GM23248 (cell line): ENCODE data around the gene CHRM1. TPM values are rescaled to one million over a fixed set of nuclear protein-coding genes. Genes with fewer than 3 reads are reported as not detected.
A peak's percentile ranks its signal among the peaks of the same experiment; 100 is the strongest.

Experiments used
- DNase-seq: peaks from one replicate; pipeline ENCODE4 v3.0.0-alpha.2; 2015
- H2AFZ ChIP-seq: fragments of 200-600 bp; sonication (generic); 2 replicates; pipeline ENCODE4 v1.6.1; 2016; ENCODE audit warnings: antibody characterized with exemption
- H3F3A ChIP-seq: fragments of 200-600 bp; sonication (generic); 2 replicates; pipeline ENCODE4 v1.6.1; 2016; ENCODE audit warnings: mild to moderate bottlenecking, antibody characterized with exemption, mixed run types; ENCODE audit not compliant: insufficient read depth
- H3K27ac ChIP-seq: fragments of 200-600 bp; sonication (generic); 2 replicates; pipeline ENCODE4 v1.5.1; 2016; ENCODE audit warnings: mild to moderate bottlenecking
- H3K27me3 ChIP-seq: fragments of 200-600 bp; sonication (generic); replicated peaks from 2 replicates; pipeline ENCODE4 v1.6.1; 2016; ENCODE audit warnings: mild to moderate bottlenecking; ENCODE audit not compliant: insufficient read depth
- H3K36me3 ChIP-seq: fragments of 200-600 bp; sonication (generic); 2 replicates; pipeline ENCODE4 v1.6.1; 2016; ENCODE audit warnings: low read depth, mild to moderate bottlenecking
- H3K4me1 ChIP-seq: fragments of 200-600 bp; sonication (generic); 2 replicates; pipeline ENCODE4 v1.6.1; 2016; ENCODE audit warnings: mild to moderate bottlenecking; ENCODE audit not compliant: insufficient read depth
- H3K4me2 ChIP-seq: fragments of 200-600 bp; sonication (generic); one replicate; pipeline ENCODE4 v1.6.1; 2016; ENCODE audit warnings: mild to moderate bottlenecking; ENCODE audit not compliant: unreplicated experiment
- H3K4me3 ChIP-seq: fragments of 200-600 bp; sonication (generic); 2 replicates; pipeline ENCODE4 v1.5.1; 2016; ENCODE audit warnings: mild to moderate bottlenecking
- H3K79me2 ChIP-seq: fragments of 200-600 bp; sonication (generic); 2 replicates; pipeline ENCODE4 v1.6.1; 2016; ENCODE audit warnings: mild to moderate bottlenecking; ENCODE audit not compliant: insufficient read depth
- H3K9ac ChIP-seq: fragments of 200-600 bp; sonication (generic); 2 replicates; pipeline ENCODE4 v1.6.1; 2016; ENCODE audit warnings: mild to moderate bottlenecking
- H3K9me2 ChIP-seq: fragments of 200-600 bp; sonication (generic); 2 replicates; pipeline ENCODE4 v1.6.1; 2016; ENCODE audit warnings: mixed run types, mild to moderate bottlenecking, moderate library complexity; ENCODE audit not compliant: insufficient read depth
- H3K9me3 ChIP-seq: fragments of 200-600 bp; sonication (generic); one replicate; pipeline ENCODE4 v1.6.1; 2017; ENCODE audit warnings: low read depth
- H4K20me1 ChIP-seq: fragments of 200-600 bp; sonication (generic); 2 replicates; pipeline ENCODE4 v1.6.0; 2016; ENCODE audit not compliant: insufficient read depth
- EZH2 ChIP-seq: fragments of 200-600 bp; sonication (generic); IDR thresholded peaks from 2 replicates; pipeline ENCODE4 v1.6.1; 2018; ENCODE audit warnings: antibody characterized with exemption, mild to moderate bottlenecking; ENCODE audit not compliant: insufficient read depth, poor library complexity, severe bottlenecking
- EZH2phosphoT487 ChIP-seq: fragments of 200-600 bp; sonication (generic); IDR thresholded peaks from 2 replicates; pipeline ENCODE4 v1.6.1; 2018; ENCODE audit warnings: antibody characterized with exemption, moderate library complexity, mild to moderate bottlenecking, low read depth; ENCODE audit not compliant: insufficient read depth
- WGBS, 2 experiments: methylation state at CpG; one replicate each; pipeline ENCODE4 v1.1.6; 2015 to 2017; ENCODE audit warnings: low lambda C conversion rate in 2 of 2, low coverage in 1 of 2; ENCODE audit errors: missing lambda C conversion rate in 2 of 2; 5-methylcytosine and 5-hydroxymethylcytosine counted together
- in situ Hi-C: fragments of 300-500 bp; cut with MboI; formaldehyde crosslinking; loops from 2 replicates; pipeline ENCODE4 v1.15.0; 2020
- polyA plus RNA-seq: library from polyadenylated mRNA; unstranded; fragments of >200 nt; fragmentation: Nextera tagmentation; extraction: Ambion mirVana; gene quantifications from 2 replicates; pipeline ENCODE4 v1.2.1, GENCODE V29; 2016
- total RNA-seq: library from RNA; depleted of rRNA; stranded (reverse); fragments of >200 nt; shearing (Covaris generic); gene quantifications from 2 replicates; pipeline ENCODE4 v1.2.3, GENCODE V29; 2014

The CHRM1 gene
- total and polyA plus RNA-seq, 2 experiments from 2014 or later = not detected

DNA sequence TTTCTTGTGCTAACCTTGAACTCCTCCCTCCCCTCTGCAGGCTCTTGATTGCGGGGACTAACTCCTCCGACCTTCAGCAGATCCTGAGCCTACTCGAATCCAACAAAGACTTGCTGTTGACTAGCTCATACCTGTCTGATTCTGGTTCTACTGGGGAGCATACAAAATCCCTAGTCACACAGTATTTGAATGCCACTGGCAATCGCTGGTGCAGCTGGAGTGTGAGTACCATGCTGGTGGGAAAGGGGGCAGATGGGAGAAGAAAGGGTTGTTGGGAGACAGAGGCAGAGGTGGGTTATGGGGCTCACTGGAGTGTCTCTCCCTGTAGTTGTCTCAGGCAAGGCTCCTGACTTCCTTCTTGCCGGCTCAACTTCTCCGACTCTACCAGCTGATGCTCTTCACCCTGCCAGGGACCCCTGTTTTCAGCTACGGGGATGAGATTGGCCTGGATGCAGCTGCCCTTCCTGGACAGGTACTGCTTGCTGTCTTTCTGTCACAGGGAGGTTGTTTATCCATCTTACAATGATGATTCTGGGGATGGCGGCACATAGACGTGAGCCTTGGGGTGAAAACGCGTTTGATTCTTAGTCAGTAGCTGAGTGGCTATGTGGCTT is 35.9 kb downstream of the CHRM1 start:
- Histone ChIP-seq H3K4me1 (peaks cover 38% of the 10 kb centered on the region), H3K4me2 (peak overlapping the region; percentile 48), H3K36me3 (peaks cover 74% of the 10 kb centered on the region), H3K9me2 (no peaks in the 10 kb centered on the region), H4K20me1 (peaks cover 19% of the 10 kb centered on the region; the same call in 1 of the 2 replicates), H3F3A (peaks cover 79% of the 10 kb centered on the region), H3K79me2 (peaks cover 59% of the 10 kb centered on the region), H3K9ac (0 out of 2 replicates have a peak overlapping the region, but pooled peaks have one; percentile 100), H3K9me3 (no peaks in the 10 kb centered on the region), H3K4me3 (0 out of 2 replicates have a peak overlapping the region, but pooled peaks have one; percentile 9), H3K27me3 (no peaks in the 10 kb centered on the region), H3K27ac (no peak overlapping the region), H2AFZ (no peak overlapping the region)
- TF ChIP-seq EZH2phosphoT487 (no peak), EZH2 (no peak)
- DNase-seq = no peak
- 92 to 94% methylated on average over 11 of the region's 11 CpGs for WGBS, 2 experiments
- in situ Hi-C loops = no loop called here

DNA sequence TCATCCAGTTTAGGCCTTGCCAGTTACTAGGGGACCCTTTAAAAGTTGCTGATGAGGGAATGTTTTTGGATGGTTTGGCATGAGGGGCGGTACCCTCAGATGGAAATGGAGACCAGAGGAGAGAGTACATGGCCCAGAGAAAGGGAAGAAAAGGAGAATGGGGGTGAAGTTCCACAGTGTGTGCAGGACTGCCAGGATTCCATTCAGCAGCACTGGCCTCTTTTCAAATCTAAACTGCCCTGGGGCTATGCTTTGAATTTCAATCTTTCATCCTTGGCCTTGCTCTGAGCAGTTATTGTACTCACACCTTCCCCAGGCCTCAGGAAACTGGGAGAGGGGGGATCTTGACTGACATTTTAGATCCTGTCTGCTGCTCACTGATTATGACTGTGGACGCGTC is 37.5 kb downstream of the CHRM1 start:
- Histone ChIP-seq H2AFZ (no peak overlapping the region), H3K27me3 (no peaks in the 10 kb centered on the region), H3K9me3 (no peaks in the 10 kb centered on the region), H3K4me2 (peak overlapping the region; percentile 97), H3K27ac (peak overlapping the region; percentile 99), H3K9ac (peak overlapping the region; percentile 100), H3K36me3 (peaks cover 67% of the 10 kb centered on the region), H4K20me1 (peaks cover 19% of the 10 kb centered on the region; the same call in 1 of the 2 replicates), H3K9me2 (no peaks in the 10 kb centered on the region), H3K4me1 (peaks cover 51% of the 10 kb centered on the region), H3K4me3 (peak overlapping the region; percentile 93), H3F3A (peaks cover 77% of the 10 kb centered on the region), H3K79me2 (peaks cover 59% of the 10 kb centered on the region)
- DNase-seq = peak; percentile 38
- WGBS, 2 experiments = 54 to 61% methylated on average over 3 of the region's 3 CpGs
- in situ Hi-C loops = no loop called here
- TF ChIP-seq EZH2phosphoT487 (no peak), EZH2 (no peak)

DNA sequence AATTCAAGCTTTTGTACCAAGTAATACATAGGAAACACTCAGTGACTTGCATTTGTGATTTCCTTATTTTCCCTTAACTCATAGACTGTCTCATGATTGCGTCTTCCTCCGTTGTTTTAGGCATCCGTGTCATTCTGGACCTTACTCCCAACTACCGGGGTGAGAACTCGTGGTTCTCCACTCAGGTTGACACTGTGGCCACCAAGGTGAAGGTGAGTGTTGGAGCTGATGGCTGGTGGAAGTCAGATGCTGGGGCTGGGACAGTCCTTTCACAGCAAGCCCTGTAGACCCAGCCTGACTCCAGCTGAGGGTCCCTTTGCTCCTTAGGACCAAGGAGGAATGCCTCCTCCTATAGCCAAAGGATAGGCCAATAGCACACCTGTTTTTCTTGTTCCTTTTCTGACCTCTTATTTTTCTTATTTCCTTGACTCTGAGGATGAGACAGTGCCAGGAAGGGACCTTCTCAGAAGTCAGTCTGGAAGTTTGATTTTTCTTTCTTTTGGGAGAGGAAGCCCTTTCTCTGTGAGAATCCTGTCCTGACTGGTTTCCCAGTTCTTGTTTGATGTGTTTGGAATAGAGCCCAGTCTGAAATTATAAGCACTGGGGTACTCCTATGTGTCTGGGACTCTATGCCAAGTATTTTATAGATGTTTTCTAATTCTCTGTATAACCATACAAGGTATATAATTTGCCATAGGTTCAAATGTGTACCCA is 38.2 kb downstream of the CHRM1 start:
- in situ Hi-C loops = no loop called here
- Histone ChIP-seq H4K20me1 (peaks cover 19% of the 10 kb centered on the region; the same call in 1 of the 2 replicates), H3K36me3 (peaks cover 60% of the 10 kb centered on the region), H2AFZ (no peak overlapping the region), H3K9ac (peak overlapping the region; percentile 100), H3K9me2 (no peaks in the 10 kb centered on the region), H3K4me3 (peak overlapping the region; percentile 93), H3K9me3 (no peaks in the 10 kb centered on the region), H3K27ac (peak overlapping the region; percentile 99), H3K27me3 (no peaks in the 10 kb centered on the region), H3K4me1 (peaks cover 51% of the 10 kb centered on the region), H3F3A (peaks cover 71% of the 10 kb centered on the region), H3K4me2 (peak overlapping the region; percentile 97), H3K79me2 (peaks cover 59% of the 10 kb centered on the region)
- no peak for DNase-seq
- 41 to 49% methylated on average over 5 of the region's 5 CpGs for WGBS, 2 experiments
- no peak for TF ChIP-seq EZH2
- no peak for TF ChIP-seq EZH2phosphoT487

DNA sequence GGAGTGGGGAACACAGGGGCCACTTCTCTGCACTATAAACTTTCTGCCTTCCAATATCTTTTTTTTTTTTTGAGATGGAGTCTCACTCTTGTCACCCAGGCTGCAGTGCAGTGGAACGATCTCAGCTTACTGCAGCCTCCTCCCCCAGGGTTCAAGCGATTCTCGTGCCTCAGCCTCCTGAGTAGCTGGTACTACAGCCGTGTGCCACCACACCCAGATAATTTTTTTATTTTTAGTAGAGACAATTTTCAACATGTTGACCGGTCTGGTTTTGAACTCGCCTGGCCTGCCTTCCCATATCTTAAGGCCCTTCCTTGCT is 38.8 kb downstream of the CHRM1 start:
- peaks cover 51% of the 10 kb centered on the region for H3K4me1 ChIP-seq
- H3K27me3 ChIP-seq = no peaks in the 10 kb centered on the region
- H3K9ac ChIP-seq = peak overlapping the region; percentile 100
- H3K4me2 ChIP-seq = peak overlapping the region; percentile 97
- in situ Hi-C loops = no loop called here
- 0 to 2% methylated on average over 6 of the region's 6 CpGs for WGBS, 2 experiments
- H3K36me3 ChIP-seq = peaks cover 55% of the 10 kb centered on the region
- TF ChIP-seq EZH2 (no peak), EZH2phosphoT487 (no peak)
- peaks cover 62% of the 10 kb centered on the region for H3K79me2 ChIP-seq
- DNase-seq = peak; percentile 35
- no peaks in the 10 kb centered on the region for H3K9me2 ChIP-seq
- H4K20me1 ChIP-seq = peaks cover 19% of the 10 kb centered on the region; the same call in 1 of the 2 replicates
- peaks cover 66% of the 10 kb centered on the region for H3F3A ChIP-seq
- no peaks in the 10 kb centered on the region for H3K9me3 ChIP-seq
- no peak overlapping the region for H2AFZ ChIP-seq
- H3K27ac ChIP-seq = peak overlapping the region; percentile 99
- peak overlapping the region; percentile 93 for H3K4me3 ChIP-seq
